ENCODE measurements around the gene PARD3B.
"Not testable (repeated sequence)": the region's sequence is repeated elsewhere in the genome, so short reads cannot be mapped to it uniquely, and the experiment has no call there.

- TF ChIP-seq POLR2A, CTCF (IDR thresholded peaks at IDR 0.05): not testable (repeated sequence)
Measured at GRCh38 chr2:205493528-205493927, 948.3 kb downstream of the PARD3B start.
